Tibial artery (tissue), 4 donors: ENCODE measurements around the gene KRT36.

Experiments
- DNase-seq, 2 donors: peaks; one replicate each; pipeline ENCODE4 v3.0.0-alpha.2; 2019
- H3K27ac ChIP-seq, 2 donors: fragments of 200-600 bp; sonication (generic) in 1 of 2; 1 replicate in 1 of 2; 2 replicates in 1 of 2; pipeline ENCODE4 v1.5.1; 2018 to 2019; ENCODE audit warnings: mild to moderate bottlenecking in 1 of 2
- H3K27me3 ChIP-seq, 2 donors: fragments of 200-600 bp; sonication (generic) in 1 of 2; one replicate each; pipeline versions ENCODE4 v1.5.1 to v1.6.0; 2016 to 2019
- H3K36me3 ChIP-seq, 3 donors: fragments of 200-600 bp; sonication (generic) in 2 of 3; one replicate each; pipeline ENCODE4 v1.5.1; 2016 to 2019; ENCODE audit warnings: mild to moderate bottlenecking in 2 of 3
- H3K4me1 ChIP-seq, 4 donors: fragments of 200-600 bp; sonication (generic) in 2 of 4; 1 replicate in 3 of 4; 2 replicates in 1 of 4; pipeline ENCODE4 v1.5.1; 2016 to 2019
- H3K4me3 ChIP-seq, 2 donors: fragments of 200-600 bp; sonication (generic) in 1 of 2; 1 replicate in 1 of 2; 2 replicates in 1 of 2; pipeline ENCODE4 v1.5.1; 2018 to 2019; ENCODE audit warnings: mild to moderate bottlenecking in 2 of 2
- H3K9me3 ChIP-seq, 3 donors: fragments of 200-600 bp; sonication (generic) in 1 of 3; one replicate each; pipeline ENCODE4 v1.5.1; 2016 to 2019
- CTCF ChIP-seq, 2 experiments: fragments of 200-600 bp in 1 of 2; fragments of 450-650 bp in 1 of 2; IDR thresholded peaks; one replicate each; pipeline ENCODE4 v1.5.1; 2017 to 2019; ENCODE audit warnings: antibody characterized with exemption in 2 of 2, mild to moderate bottlenecking in 1 of 2, moderate library complexity in 1 of 2
- intact Hi-C: fragments of 100-400 bp; cut with DNase I; formaldehyde crosslinking; loops from one replicate; pipeline ENCODE4 v1.15.0; 2023; ENCODE audit warnings: low total_unique reads

KRT36 gene

GRCh38 chr17:41440531-41441033 lies 49.1 kb downstream of the KRT36 start, which contains the start of gene KRT38:
Gene KRT38 (minus strand): TSS chr17:41440983. CDS start chr17:41440921, 62 bp downstream.
- no peak for DNase-seq
- intact Hi-C loops, result no loop called here
- H3K27ac ChIP-seq, result no peak within 1 kb of the TSS
- H3K36me3 ChIP-seq, result no peaks in the 10 kb centered on the region
- no peaks in the 10 kb centered on the region for H3K9me3 ChIP-seq
- H3K4me1 ChIP-seq, result no peaks in the 10 kb centered on the region
- no peak within 1 kb of the TSS for H3K4me3 ChIP-seq
- TF ChIP-seq CTCF (IDR thresholded peaks at IDR 0.05), result no peak
- peaks cover 0 to 9% of the 10 kb centered on the region in 2 donors for H3K27me3 ChIP-seq

GRCh38 chr17:41439375-41439774 lies 50.3 kb downstream of the KRT36 start:
- no peaks in the 10 kb centered on the region for H3K4me1 ChIP-seq
- peaks cover 0 to 3% of the 10 kb centered on the region in 2 donors for H3K27me3 ChIP-seq
- H3K4me3 ChIP-seq, result no peak overlapping the region
- no peak overlapping the region for H3K27ac ChIP-seq
- intact Hi-C loops, result no loop called here
- TF ChIP-seq CTCF (IDR thresholded peaks at IDR 0.05), result no peak
- no peak for DNase-seq
- H3K36me3 ChIP-seq, result no peaks in the 10 kb centered on the region
- H3K9me3 ChIP-seq, result no peaks in the 10 kb centered on the region

- no peak for DNase-seq
- no peak for TF ChIP-seq CTCF (IDR thresholded peaks at IDR 0.05)
- H3K4me1 ChIP-seq, result no peaks in the 10 kb centered on the region
- H3K36me3 ChIP-seq, result no peaks in the 10 kb centered on the region
- intact Hi-C loops, result no loop called here
- H3K27ac ChIP-seq, result no peak overlapping the region
- peaks cover 0 to 2% of the 10 kb centered on the region in 2 donors for H3K27me3 ChIP-seq
- no peaks in the 10 kb centered on the region for H3K9me3 ChIP-seq
- no peak overlapping the region for H3K4me3 ChIP-seq
Observed at GRCh38 chr17:41437769-41438168, 51.9 kb downstream of the KRT36 start.

GRCh38 chr17:41437254-41437653 lies 52.5 kb downstream of the KRT36 start:
- TF ChIP-seq CTCF (IDR thresholded peaks at IDR 0.05), result no peak
- Histone ChIP-seq H3K27ac (no peak overlapping the region), H3K9me3 (no peaks in the 10 kb centered on the region), H3K27me3 (peaks cover 0 to 2% of the 10 kb centered on the region in 2 donors), H3K36me3 (no peaks in the 10 kb centered on the region), H3K4me3 (no peak overlapping the region), H3K4me1 (no peaks in the 10 kb centered on the region)
- intact Hi-C loops, result no loop called here
- DNase-seq, result no peak
